NCI-H187 treated with DMSO at 0.1 percent for 48 hours (cell line): ENCODE measurements around the gene ZBTB32.
"Not testable (repeated sequence)": the region's sequence is repeated elsewhere in the genome, so short reads cannot be mapped to it uniquely, and the experiment has no call there.

Experiments
- DNase-seq: peaks from one replicate; lab custom pipeline; 2025; lab: John Stamatoyannopoulos, UW

The ZBTB32 gene, protein sequence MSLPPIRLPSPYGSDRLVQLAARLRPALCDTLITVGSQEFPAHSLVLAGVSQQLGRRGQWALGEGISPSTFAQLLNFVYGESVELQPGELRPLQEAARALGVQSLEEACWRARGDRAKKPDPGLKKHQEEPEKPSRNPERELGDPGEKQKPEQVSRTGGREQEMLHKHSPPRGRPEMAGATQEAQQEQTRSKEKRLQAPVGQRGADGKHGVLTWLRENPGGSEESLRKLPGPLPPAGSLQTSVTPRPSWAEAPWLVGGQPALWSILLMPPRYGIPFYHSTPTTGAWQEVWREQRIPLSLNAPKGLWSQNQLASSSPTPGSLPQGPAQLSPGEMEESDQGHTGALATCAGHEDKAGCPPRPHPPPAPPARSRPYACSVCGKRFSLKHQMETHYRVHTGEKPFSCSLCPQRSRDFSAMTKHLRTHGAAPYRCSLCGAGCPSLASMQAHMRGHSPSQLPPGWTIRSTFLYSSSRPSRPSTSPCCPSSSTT

DNA sequence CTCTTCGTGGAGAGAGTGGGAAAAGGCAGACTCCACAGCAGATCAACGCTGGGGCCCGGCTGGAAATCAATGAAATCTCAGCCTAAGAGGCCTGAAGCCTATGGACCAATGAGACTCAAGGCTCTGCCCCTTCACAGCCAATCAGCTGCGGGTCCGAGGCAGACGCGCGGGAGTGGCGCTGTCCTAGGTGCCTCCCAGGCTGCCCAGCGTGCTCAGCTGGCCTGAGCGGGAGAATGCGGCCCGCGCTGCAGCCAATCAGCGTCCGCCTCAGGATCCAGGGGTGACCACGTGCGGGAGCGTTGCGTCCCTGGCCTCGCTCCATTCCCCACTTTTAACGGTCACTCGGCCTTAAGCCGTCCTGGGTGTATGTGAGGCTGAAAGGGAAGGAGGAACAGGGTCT is at the start of gene ZBTB32:
ZBTB32 (plus strand) TSS at position 341 of the 400 bp plus-strand sequence. CDS start 10,069 bp downstream, outside the sequence.
- DNase-seq: no peak

GRCh38 chr19:35654828-35655227 is 49.5 kb upstream of the ZBTB32 start:
- not testable (repeated sequence) for DNase-seq

- no peak for DNase-seq
Observed at GRCh38 chr19:35655600-35655999, 48.8 kb upstream of the ZBTB32 start.

DNA sequence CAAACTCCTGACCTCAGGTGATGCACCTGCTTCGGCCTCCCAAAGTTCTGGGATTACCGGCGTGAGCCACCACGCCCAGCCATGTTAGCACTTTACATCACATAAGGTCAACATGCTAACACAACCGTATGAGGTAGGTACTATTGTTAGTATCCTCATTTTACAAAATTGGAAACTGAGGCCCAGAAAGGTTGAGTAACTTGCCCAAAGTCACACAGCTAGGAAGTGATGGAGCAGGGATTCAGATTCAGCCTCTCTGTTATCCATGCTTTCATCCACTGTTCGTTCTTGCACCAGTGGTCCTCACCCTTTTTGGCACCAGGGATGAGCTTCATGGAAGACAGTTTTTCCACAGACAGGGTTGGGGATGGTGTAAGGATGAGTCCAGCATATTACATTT is 47.7 kb upstream of the ZBTB32 start:
- no peak for DNase-seq

DNA sequence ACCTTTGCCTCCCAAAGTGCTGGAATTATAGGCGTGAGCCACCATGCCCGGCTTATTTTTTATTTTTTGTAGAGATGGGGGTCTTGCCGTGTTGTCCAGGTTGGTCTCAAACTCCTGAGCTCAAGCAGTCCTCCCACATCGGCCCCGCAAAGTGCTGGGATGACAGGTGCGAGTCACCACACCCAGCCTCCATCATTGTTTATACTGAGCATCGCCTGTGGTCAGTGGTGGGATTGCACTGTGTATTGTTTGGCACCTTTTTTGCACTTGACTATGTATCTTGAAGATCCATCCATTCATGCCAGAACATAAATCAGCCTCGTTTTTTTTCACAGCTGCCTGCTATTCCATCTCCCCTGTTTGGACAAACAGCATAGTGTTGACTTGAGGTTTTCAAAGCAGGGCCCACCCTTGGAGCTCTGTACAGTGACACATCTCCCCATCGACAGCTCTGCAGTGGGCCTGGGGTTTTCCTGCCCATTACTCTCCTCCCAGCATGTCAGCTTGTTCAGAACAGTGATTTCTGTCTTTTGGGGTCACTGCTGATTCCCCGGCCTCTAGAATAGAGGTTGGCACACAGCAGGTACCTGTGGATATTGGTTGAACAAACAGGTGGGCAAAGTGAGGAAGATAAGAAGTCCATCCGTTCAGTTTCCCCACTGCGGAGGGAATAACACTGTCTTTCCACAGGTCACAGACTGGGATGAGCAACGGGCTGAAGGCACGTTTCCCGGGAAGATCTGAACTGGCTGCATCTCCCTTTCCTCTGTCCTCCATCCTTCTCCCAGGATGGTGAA is 46.3 kb upstream of the ZBTB32 start:
- no peak for DNase-seq

DNA sequence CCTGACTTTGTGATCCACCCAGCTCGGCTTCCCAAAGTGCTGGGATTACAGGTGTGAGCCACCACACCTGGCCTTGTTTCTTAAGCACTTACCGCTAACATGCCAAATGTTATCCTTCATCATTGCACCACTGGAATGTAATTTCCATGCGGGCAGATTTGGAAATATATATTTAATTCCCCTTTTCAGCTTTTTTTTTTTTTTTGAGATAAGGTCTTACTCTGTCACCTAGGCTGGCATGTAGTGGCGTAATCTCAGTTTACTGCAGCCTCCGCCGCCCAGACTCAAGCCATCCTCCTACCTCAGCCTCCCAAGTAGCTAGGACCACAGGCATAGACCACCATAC is 42.4 kb upstream of the ZBTB32 start:
- no peak for DNase-seq

DNA sequence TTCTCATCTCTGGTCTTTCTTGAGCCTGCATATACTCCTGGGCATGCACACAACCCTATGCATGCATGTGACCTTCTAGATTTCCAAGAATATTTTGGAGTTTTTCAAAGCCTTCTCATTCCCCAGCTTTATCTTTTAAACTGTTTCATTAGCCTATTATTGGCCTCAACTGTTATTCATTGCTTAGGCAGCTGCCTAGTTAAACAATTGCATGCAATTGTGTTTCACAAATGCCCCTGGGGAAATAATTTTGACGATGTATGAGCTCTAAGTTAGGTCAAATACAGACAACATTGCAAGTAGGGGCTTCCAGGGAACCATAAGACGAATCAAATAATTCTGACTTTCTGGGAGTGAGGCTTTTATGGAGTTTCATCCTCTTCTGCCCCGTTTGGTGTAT is 40.4 kb upstream of the ZBTB32 start:
- DNase-seq: no peak

DNA sequence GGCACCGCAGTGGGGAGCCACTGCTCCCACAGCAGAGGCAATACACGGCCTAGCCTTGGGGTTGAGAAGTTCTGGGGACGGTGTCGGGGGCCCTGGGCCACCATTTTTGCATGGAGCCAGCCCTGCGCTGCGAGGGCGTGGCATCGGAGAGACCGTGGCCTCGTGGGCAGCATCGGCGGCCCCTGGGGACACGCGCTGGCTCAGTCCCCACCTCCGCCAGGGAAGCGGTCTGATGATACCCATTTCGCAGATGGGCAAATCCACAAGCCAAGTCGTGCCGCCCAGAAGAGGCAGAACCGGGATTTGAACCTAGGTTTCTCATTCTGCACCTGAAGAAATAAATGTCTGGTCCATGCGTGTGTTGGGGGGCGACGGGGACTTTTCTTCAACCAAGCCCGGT is 39.2 kb upstream of the ZBTB32 start:
- no peak for DNase-seq

- no peak for DNase-seq
Observed at GRCh38 chr19:35665604-35666003, 38.8 kb upstream of the ZBTB32 start.

DNA sequence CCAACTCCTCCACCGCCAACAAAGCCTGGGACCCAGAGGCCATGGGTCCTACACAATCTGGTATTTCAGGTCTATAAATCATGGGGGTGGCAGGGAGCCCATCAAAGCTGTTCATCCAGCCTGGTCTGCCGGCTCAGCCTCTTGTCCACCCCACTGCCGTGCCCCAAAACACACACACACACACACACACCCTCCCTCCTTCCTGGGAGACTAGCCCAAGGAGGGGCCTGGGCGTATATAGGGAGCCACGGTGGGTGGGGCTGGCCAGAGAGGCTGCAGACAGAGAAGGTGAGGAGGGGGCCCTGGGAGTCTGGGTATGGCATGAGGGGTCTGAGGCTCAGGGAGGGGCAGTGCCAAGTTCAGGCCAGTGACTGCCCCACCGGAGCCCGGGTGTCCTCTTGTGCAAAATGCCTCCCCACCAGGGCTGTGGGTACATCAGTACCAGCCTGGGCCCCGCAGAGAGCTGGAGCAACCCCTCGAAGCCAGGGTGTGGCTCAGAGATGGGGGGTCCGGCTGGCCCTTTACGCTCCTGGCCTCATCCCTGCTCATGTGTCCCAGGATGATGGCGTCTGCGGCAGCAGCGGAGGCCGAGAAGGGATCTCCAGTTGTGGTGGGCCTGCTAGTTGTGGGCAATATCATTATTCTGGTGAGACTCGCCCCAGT is 38.0 kb upstream of the ZBTB32 start, which contains the start of gene UPK1A:
UPK1A (plus strand) TSS at position 267 of the 663 bp plus-strand sequence; CDS start at position 563, 296 bp downstream.
- no peak for DNase-seq

- DNase-seq: no peak
Observed at GRCh38 chr19:35669566-35669965, 34.8 kb upstream of the ZBTB32 start.

- no peak for DNase-seq
Observed at GRCh38 chr19:35669974-35670373, 34.4 kb upstream of the ZBTB32 start.

DNA sequence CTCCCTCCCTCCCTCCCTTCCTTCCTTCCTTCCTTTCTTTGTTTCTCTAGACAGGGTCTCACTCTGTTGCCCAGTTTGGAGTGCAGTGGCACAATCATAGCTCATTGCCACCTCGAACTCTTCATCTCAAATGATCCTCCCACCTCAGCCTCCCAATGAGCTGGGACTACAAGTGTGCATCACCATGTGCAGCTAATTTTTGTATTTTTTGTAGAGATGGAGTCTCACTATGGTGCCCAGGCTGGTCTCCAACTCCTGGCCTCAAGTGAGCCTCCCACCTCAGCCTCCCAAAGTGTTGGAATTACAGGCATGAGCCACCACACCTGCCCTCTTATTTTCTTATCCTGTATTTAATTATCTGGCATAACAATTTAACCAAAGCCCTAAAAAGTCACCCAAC is 33.7 kb upstream of the ZBTB32 start:
- no peak for DNase-seq

DNA sequence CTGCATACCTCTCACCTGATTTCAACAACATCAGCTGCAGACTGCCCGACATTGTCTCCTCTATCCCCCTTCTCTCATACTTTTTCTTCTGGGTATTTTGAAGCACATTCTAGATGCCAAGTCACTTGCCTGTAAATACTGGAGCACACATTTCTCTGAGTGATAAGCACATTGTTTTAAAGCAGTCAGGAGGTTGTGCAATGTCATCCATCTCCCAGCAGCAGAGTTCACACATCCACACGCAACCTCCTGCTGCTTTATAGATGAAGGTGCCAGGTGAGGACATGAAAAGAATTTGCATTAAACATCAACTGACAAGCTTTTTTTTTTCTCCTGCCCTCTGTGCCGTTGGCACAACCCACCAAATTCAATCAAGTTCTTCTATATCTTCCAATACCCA is 32.5 kb upstream of the ZBTB32 start:
- no peak for DNase-seq

DNA sequence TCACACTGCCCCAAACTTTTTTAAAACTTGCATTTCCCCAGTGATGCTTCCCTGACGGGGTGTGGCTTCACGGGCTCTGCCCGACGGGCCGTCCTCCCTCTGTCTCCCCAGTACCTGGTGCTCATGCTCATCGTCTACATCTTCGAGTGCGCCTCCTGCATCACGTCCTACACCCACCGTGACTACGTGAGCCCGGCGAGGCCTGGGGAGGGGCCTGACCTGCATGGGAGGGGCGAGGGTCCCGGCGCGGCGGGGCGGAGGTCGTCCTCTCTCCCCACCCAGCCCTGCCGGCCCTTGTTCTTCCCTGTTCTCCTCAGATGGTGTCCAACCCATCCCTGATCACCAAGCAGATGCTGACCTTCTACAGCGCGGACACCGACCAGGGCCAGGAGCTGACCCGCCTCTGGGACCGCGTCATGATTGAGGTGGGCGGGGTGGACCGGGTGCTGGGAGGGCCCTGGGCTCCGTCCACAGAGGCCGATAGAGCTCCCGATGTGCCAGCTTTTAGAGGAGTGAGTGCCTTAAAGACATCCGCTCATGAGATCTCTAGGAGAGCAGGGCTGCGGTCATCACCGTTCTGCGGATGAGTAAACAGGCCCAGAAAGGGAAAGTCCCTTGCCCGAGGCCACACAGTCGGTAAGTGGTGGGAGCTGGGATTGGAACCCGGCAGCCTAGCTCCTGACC is 31.1 kb upstream of the ZBTB32 start:
- DNase-seq: no peak

GRCh38 chr19:35675589-35676140 is 28.7 kb upstream of the ZBTB32 start:
- DNase-seq: no peak

- DNase-seq: no peak
Observed at GRCh38 chr19:35689836-35690235, 14.5 kb upstream of the ZBTB32 start.

GRCh38 chr19:35691106-35691505 is 13.3 kb upstream of the ZBTB32 start:
- not testable (repeated sequence) for DNase-seq

- DNase-seq: no peak
Observed at GRCh38 chr19:35692010-35692409, 12.3 kb upstream of the ZBTB32 start.

GRCh38 chr19:35693422-35693821 is 10.9 kb upstream of the ZBTB32 start:
- no peak for DNase-seq

DNA sequence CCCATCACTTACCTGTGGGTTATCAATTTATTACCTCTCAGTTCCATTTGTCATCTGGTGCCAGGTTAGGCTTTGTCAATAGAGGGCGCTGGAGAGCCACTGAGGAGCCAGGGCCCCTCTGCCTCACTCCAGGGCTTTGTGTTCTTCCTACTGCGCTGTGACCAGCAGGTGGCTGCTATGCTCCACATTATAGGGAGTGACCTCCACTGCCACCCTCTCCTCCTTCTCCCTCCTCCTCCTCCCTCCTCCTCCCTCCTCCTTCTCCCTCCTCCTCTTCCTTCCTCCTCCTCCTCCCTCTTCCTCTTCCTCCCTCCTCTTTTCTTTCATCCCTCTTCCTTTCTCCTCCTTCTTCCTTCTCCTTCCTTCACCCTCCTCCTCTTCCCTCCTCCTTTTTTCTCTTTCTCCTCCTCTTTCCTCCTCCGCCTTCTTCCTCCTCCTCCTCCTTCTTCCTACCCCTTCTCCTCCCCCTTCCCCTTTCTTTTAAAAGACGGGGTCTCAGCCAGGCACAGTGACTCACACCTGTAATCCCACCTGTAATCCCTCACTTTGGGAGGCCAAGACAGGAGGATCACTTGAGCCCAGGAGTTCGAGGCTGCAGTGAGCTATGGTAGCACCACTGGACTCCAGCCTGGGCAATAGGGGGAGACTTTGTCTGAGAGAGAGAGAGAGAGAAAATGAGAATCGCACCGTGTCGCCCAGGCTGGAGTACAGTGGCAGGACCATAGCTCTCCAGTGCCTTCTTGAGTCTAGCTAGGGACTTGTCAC is 10.3 kb upstream of the ZBTB32 start:
- peak; percentile 74 for DNase-seq
